Vagina (tissue), 2 donors: Measurements from ENCODE around the gene CRYAB. TPM values are rescaled to one million over a fixed set of nuclear protein-coding genes. Genes with fewer than 3 reads are reported as not detected.

Experiments
- DNase-seq, 2 donors: peaks; one replicate each; pipeline ENCODE4 v3.0.0-alpha.2; 2017; ENCODE audit errors: extremely low spot score in 2 of 2
- H3K27ac ChIP-seq: fragments of 200-600 bp; sonication (generic); one replicate; pipeline ENCODE4 v1.5.1; 2019
- H3K27me3 ChIP-seq: fragments of 200-600 bp; sonication (generic); one replicate; pipeline ENCODE4 v1.5.1; 2019
- H3K36me3 ChIP-seq, 2 donors: fragments of 200-600 bp; sonication (generic); one replicate each; pipeline ENCODE4 v1.5.1; 2017 to 2019
- H3K4me1 ChIP-seq: fragments of 200-600 bp; sonication (generic); one replicate; pipeline ENCODE4 v1.5.1; 2019
- H3K4me3 ChIP-seq, 2 donors: fragments of 200-600 bp; sonication (generic); 1 replicate in 1 of 2; 2 replicates in 1 of 2; pipeline ENCODE4 v1.5.1; 2016 to 2019
- H3K9me3 ChIP-seq: fragments of 200-600 bp; sonication (generic); one replicate; pipeline ENCODE4 v1.5.1; 2019
- CTCF ChIP-seq, 3 experiments: fragments of 450-650 bp in 2 of 3; fragments of 200-600 bp in 1 of 3; sonication (generic) in 1 of 3; IDR thresholded peaks; one replicate each; pipeline ENCODE4 v1.5.1; 2017 to 2019; ENCODE audit warnings: antibody characterized with exemption in 3 of 3, mild to moderate bottlenecking in 2 of 3, moderate library complexity in 2 of 3
- POLR2A ChIP-seq, 2 donors: fragments of 450-650 bp; IDR thresholded peaks; one replicate each; pipeline ENCODE4 v1.6.1; 2017; ENCODE audit warnings: antibody characterized with exemption in 2 of 2, mild to moderate bottlenecking in 2 of 2, moderate library complexity in 2 of 2
- POLR2AphosphoS5 ChIP-seq, 2 donors: sonication (generic); formaldehyde crosslinking; IDR thresholded peaks; one replicate each; pipeline ENCODE4 v1.9.0; 2017; ENCODE audit warnings: antibody characterized with exemption in 2 of 2, mild to moderate bottlenecking in 2 of 2, low read depth in 1 of 2; ENCODE audit not compliant: insufficient read depth in 1 of 2
- intact Hi-C: fragments of 100-400 bp; cut with DNase I; formaldehyde crosslinking; loops from one replicate; pipeline ENCODE4 v1.15.1; 2023
- total RNA-seq: library from RNA; depleted of rRNA; stranded (reverse); fragments of >200 nt; gene quantifications from one replicate; pipeline ENCODE4 v1.2.3, GENCODE V29; 2016

CRYAB gene
- total RNA-seq, 1 donor from 2014 or later, result 161 TPM

GRCh38 chr11:111878849-111879636, 32.5 kb downstream of the CRYAB start, which contains the start of the genes CFAP68 and FDXACB1:
Gene CFAP68, plus strand, starts transcription at chr11:111879541. Its CDS starts 20 bp downstream, at chr11:111879561.
Gene FDXACB1, minus strand, starts transcription at chr11:111879165. Its CDS starts 33 bp downstream, at chr11:111879132.
- Histone ChIP-seq H3K4me3 (peak within 1 kb of the TSS; percentile 59 to 72), H3K9me3 (no peaks in the 10 kb centered on the region), H3K36me3 (no peaks in the 10 kb centered on the region), H3K4me1 (peaks cover 18% of the 10 kb centered on the region), H3K27ac (peak within 1 kb of the TSS; percentile 94), H3K27me3 (no peaks in the 10 kb centered on the region)
- DNase-seq, result peak; percentile 99
- intact Hi-C loops, result loop anchor here (5.0 to 10.0 kb wide), 3 partner anchors 46 to 208 kb away; partner anchors contain the start of genes SDHD and TIMM8B
- peak; percentile 94 to 96 for TF ChIP-seq POLR2AphosphoS5 (IDR thresholded peaks at IDR 0.05; ENCODE audit: insufficient read depth in 1 of 2, low read depth in 1 of 2)
- no peak for TF ChIP-seq POLR2A (IDR thresholded peaks at IDR 0.05)
- TF ChIP-seq CTCF (IDR thresholded peaks at IDR 0.05), result peak; percentile 92 to 98 (median 97)

GRCh38 chr11:111878385-111878848, 33.2 kb downstream of the CRYAB start:
- Histone ChIP-seq H3K27me3 (no peaks in the 10 kb centered on the region), H3K27ac (peak overlapping the region; percentile 94), H3K4me1 (peaks cover 18% of the 10 kb centered on the region), H3K36me3 (no peaks in the 10 kb centered on the region), H3K4me3 (peak overlapping the region; percentile 59 to 72), H3K9me3 (no peaks in the 10 kb centered on the region)
- no peak for DNase-seq
- no peak for TF ChIP-seq CTCF (IDR thresholded peaks at IDR 0.05)
- no peak for TF ChIP-seq POLR2A (IDR thresholded peaks at IDR 0.05)
- TF ChIP-seq POLR2AphosphoS5 (IDR thresholded peaks at IDR 0.05; ENCODE audit: insufficient read depth in 1 of 2, low read depth in 1 of 2), result no peak
- intact Hi-C loops, result loop anchor here (5.0 to 10.0 kb wide), 3 partner anchors 46 to 209 kb away; partner anchors contain the start of genes SDHD and TIMM8B

- no peak for TF ChIP-seq POLR2AphosphoS5 (IDR thresholded peaks at IDR 0.05; ENCODE audit: insufficient read depth in 1 of 2, low read depth in 1 of 2)
- TF ChIP-seq POLR2A (IDR thresholded peaks at IDR 0.05), result no peak
- intact Hi-C loops, result loop anchor here (10.0 kb wide), 2 partner anchors 53 to 103 kb away; no protein-coding TSS in a partner anchor
These were observed 39.8 kb downstream of the CRYAB start for GRCh38 chr11:111871693-111872161.

GRCh38 chr11:111870886-111871692, 40.5 kb downstream of the CRYAB start, which contains the start of gene ALG9:
Gene ALG9, minus strand, starts transcription at chr11:111871581. Its CDS starts 99 bp downstream, at chr11:111871482.
- Histone ChIP-seq H3K36me3 (peaks cover 0 to 18% of the 10 kb centered on the region in 2 donors), H3K4me3 (peak within 1 kb of the TSS; percentile 62 to 93), H3K4me1 (peaks cover 16% of the 10 kb centered on the region), H3K27ac (peak within 1 kb of the TSS; percentile 83), H3K9me3 (no peaks in the 10 kb centered on the region), H3K27me3 (no peaks in the 10 kb centered on the region)
- peak in 1 of 3 experiments; percentile 22 for TF ChIP-seq CTCF (IDR thresholded peaks at IDR 0.05)
- peak; percentile 75 to 91 for TF ChIP-seq POLR2AphosphoS5 (IDR thresholded peaks at IDR 0.05; ENCODE audit: insufficient read depth in 1 of 2, low read depth in 1 of 2)
- TF ChIP-seq POLR2A (IDR thresholded peaks at IDR 0.05), result no peak
- intact Hi-C loops, result loop anchor here (10.0 kb wide), 2 partner anchors 54 to 104 kb away; no protein-coding TSS in a partner anchor
- DNase-seq, result no peak

More at GRCh38 chr11:111871693-111872161, 39.8 kb downstream of the CRYAB start:
- Histone ChIP-seq H3K36me3 (peaks cover 0 to 12% of the 10 kb centered on the region in 2 donors), H3K4me1 (peaks cover 16% of the 10 kb centered on the region), H3K4me3 (peak overlapping the region; percentile 62 to 93), H3K27me3 (no peaks in the 10 kb centered on the region), H3K9me3 (no peaks in the 10 kb centered on the region), H3K27ac (peak overlapping the region; percentile 83)
- DNase-seq, result no peak
